ENCODE data around the gene CENPN.
A peak's percentile ranks its signal among the peaks of the same experiment; 100 is the strongest.

CENPN gene

DNA sequence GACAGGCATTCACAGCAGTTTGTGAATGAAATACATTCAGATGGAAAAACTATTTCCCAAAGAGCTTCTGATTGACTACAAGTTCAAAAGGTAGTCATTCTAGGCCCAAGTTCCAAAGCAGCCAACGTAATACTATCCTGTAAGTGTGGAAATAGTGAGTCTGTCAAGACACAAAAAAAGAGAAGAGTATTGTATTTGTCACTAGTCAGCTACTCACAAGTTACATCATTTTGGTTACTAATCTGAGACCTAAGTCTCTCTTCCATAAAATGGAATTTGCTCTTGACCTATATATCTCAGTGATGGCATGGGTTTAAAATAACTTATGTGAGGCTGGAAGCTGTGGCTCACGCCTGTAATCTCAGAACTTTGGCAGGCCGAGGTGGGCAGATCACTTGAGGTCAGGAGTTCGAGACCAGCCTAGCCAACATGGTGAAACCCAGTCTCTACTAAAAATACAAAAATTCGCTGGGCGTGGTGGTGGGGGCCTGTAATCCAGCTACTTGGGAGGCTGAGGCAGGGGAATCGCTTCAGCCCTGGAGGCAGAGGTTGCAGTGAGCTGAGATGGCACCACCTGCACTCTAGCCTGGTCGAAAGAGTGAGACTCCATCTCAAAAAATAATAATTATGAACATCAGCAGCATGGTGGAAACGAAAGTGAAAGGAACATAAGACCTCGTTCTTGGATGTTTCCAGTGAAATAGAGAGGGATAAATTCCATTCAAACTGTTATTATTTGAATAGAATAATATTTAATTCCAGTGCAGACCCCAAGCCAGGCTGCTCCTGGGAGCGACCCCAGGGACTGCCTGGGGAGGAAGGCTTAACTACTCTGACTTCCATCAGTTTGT, 3.2 kb upstream of the CENPN start:
- Histone ChIP-seq H3K9ac (ENCODE audit: low read length) (peak overlapping the region; percentile 53), H3K27ac (ENCODE audit: low read length) (no peak overlapping the region), H3K4me2 (ENCODE audit: low read length) (peak overlapping the region; percentile 100), H2AFZ (ENCODE audit: low read depth, low read length) (no peak overlapping the region), H3K9me3 (ENCODE audit: insufficient read depth, low read length) (no peaks in the 10 kb centered on the region), H3K4me1 (ENCODE audit: low read length) (peaks cover 24% of the 10 kb centered on the region), H3K79me2 (ENCODE audit: low read length) (peaks cover 91% of the 10 kb centered on the region), H3K27me3 (ENCODE audit: low read depth, low read length) (no peaks in the 10 kb centered on the region), H3K4me3 (ENCODE audit: low read length) (peak overlapping the region; percentile 95), H3K36me3 (replicated peaks; ENCODE audit: low read depth, low read length) (peaks cover 5% of the 10 kb centered on the region), H4K20me1 (ENCODE audit: insufficient read depth, low read length) (peaks cover 36% of the 10 kb centered on the region)
- no peak for TF ChIP-seq EZH2phosphoT487 (IDR thresholded peaks at IDR 0.05; ENCODE audit: low read depth)
- TF ChIP-seq, protein P1, sequence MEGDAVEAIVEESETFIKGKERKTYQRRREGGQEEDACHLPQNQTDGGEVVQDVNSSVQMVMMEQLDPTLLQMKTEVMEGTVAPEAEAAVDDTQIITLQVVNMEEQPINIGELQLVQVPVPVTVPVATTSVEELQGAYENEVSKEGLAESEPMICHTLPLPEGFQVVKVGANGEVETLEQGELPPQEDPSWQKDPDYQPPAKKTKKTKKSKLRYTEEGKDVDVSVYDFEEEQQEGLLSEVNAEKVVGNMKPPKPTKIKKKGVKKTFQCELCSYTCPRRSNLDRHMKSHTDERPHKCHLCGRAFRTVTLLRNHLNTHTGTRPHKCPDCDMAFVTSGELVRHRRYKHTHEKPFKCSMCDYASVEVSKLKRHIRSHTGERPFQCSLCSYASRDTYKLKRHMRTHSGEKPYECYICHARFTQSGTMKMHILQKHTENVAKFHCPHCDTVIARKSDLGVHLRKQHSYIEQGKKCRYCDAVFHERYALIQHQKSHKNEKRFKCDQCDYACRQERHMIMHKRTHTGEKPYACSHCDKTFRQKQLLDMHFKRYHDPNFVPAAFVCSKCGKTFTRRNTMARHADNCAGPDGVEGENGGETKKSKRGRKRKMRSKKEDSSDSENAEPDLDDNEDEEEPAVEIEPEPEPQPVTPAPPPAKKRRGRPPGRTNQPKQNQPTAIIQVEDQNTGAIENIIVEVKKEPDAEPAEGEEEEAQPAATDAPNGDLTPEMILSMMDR (IDR thresholded peaks at IDR 0.05; ENCODE audit: low read depth, low read length), result no peak

DNA sequence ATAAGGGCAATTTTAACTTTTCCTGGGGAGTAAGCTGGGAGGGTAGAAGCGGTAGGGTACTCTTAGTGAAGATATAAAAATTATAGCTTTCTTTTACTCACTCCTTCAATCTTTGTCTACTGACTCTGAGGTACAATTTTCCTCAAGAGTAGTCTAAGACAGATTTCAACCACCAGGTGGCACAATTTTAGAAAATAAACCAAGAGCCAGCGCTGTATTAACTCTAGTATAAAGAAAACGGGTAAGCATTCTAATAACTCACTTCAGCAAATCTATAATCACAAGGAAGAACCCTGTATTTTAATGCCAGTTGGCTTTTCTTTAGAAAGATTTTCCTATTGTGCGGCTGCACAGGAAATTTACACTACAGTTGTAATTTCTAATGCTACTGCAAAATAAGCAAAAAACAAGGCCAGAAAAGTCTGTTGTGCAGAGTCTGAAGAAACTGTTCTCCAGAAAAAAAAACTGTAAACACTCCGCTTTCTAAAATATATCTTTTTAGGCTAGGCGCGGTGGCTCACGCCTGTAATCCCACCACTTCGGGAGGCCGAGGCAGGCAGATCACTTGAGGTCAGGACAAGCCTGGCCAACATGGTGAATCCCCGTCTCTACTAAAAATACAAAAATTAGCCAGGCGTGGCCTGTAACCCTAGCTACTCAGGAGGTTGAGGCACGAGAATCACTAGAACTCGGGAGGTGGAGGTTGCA, 2.2 kb upstream of the CENPN start:
- Histone ChIP-seq H3K4me3 (ENCODE audit: low read length) (peak overlapping the region; percentile 95), H3K36me3 (replicated peaks; ENCODE audit: low read depth, low read length) (peaks cover 10% of the 10 kb centered on the region), H3K79me2 (ENCODE audit: low read length) (peaks cover 91% of the 10 kb centered on the region), H3K4me2 (ENCODE audit: low read length) (peak overlapping the region; percentile 100), H2AFZ (ENCODE audit: low read depth, low read length) (no peak overlapping the region), H3K27ac (ENCODE audit: low read length) (peak overlapping the region; percentile 54), H3K27me3 (ENCODE audit: low read depth, low read length) (no peaks in the 10 kb centered on the region), H3K9me3 (ENCODE audit: insufficient read depth, low read length) (no peaks in the 10 kb centered on the region), H3K9ac (ENCODE audit: low read length) (peak overlapping the region; percentile 53), H4K20me1 (ENCODE audit: insufficient read depth, low read length) (peaks cover 33% of the 10 kb centered on the region), H3K4me1 (ENCODE audit: low read length) (peaks cover 24% of the 10 kb centered on the region)
- TF ChIP-seq, protein P1 (IDR thresholded peaks at IDR 0.05; ENCODE audit: low read depth, low read length), result peak; percentile 72
- no peak for TF ChIP-seq EZH2phosphoT487 (IDR thresholded peaks at IDR 0.05; ENCODE audit: low read depth)

DNA sequence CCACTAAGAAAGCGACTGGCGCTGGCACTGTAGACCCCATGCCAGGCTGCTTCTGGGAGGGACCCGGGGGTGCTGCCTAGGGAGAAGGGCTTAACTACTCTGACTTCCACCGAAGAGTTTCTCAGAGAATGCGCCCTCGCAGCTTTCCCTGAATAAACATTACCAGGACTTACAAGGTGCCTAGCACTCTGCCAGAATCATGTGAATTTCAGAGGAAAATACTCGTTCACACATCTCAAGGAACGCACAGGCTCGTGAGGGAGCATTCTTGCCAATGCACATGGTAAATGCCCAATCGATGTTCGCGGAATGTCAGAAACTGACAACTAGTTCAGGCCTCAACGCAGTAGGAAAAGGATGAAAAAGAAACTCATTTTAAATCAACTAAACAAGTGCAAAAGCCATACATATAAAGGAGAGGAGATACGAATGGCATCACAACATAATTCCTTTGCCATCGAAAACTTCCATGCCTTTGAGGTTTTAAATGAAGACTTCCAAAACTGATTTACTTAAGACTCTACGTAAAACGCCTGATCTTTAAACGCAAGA, 1.3 kb upstream of the CENPN start:
- Histone ChIP-seq H3K4me3 (ENCODE audit: low read length) (peak overlapping the region; percentile 95), H4K20me1 (ENCODE audit: insufficient read depth, low read length) (peaks cover 35% of the 10 kb centered on the region), H3K9me3 (ENCODE audit: insufficient read depth, low read length) (no peaks in the 10 kb centered on the region), H3K9ac (ENCODE audit: low read length) (peak overlapping the region; percentile 94), H3K4me2 (ENCODE audit: low read length) (peak overlapping the region; percentile 100), H3K4me1 (ENCODE audit: low read length) (peaks cover 24% of the 10 kb centered on the region), H2AFZ (ENCODE audit: low read depth, low read length) (no peak overlapping the region), H3K36me3 (replicated peaks; ENCODE audit: low read depth, low read length) (peaks cover 10% of the 10 kb centered on the region), H3K27me3 (ENCODE audit: low read depth, low read length) (no peaks in the 10 kb centered on the region), H3K79me2 (ENCODE audit: low read length) (peaks cover 92% of the 10 kb centered on the region), H3K27ac (ENCODE audit: low read length) (peak overlapping the region; percentile 92)
- no peak for TF ChIP-seq EZH2phosphoT487 (IDR thresholded peaks at IDR 0.05; ENCODE audit: low read depth)
- TF ChIP-seq, protein P1 (IDR thresholded peaks at IDR 0.05; ENCODE audit: low read depth, low read length), result no peak

Measured in OCI-LY3 (cell line).